Activated CD4-positive, alpha-beta T cell treated with anti-CD3 and anti-CD28 coated beads, Interleukin-10, Interleukin-2, amounts not matched to agents 100 ng/mL and 50 ng/mL, durations not matched to agents 16 hours and 8 hours (primary cell): ENCODE data around the gene LMOD1.
"Not testable (repeated sequence)": the region's sequence is repeated elsewhere in the genome, so short reads cannot be mapped to it uniquely, and the experiment has no call there.

ENCODE experiments used
- DNase-seq: peaks from one replicate; pipeline ENCODE4 v3.0.0-alpha.2; 2020

LMOD1 gene

GRCh38 chr1:201912832-201913231 is 33.5 kb downstream of the LMOD1 start:
- DNase-seq = no peak

GRCh38 chr1:201911826-201912571 is 34.3 kb downstream of the LMOD1 start:
- no peak for DNase-seq

- no peak for DNase-seq
These were observed 38.7 kb downstream of the LMOD1 start for GRCh38 chr1:201907621-201908020.

- DNase-seq = no peak
These were observed 40.0 kb downstream of the LMOD1 start for GRCh38 chr1:201906336-201906735.

GRCh38 chr1:201905234-201905890 is 41.0 kb downstream of the LMOD1 start:
- DNase-seq = peak; percentile 17

- no peak for DNase-seq
These were observed 41.8 kb downstream of the LMOD1 start for GRCh38 chr1:201904579-201904978.

- DNase-seq = no peak
These were observed 43.2 kb downstream of the LMOD1 start for GRCh38 chr1:201903135-201903534.

GRCh38 chr1:201902198-201902597 is 44.1 kb downstream of the LMOD1 start:
- no peak for DNase-seq

- not testable (repeated sequence) for DNase-seq
These were observed 45.3 kb downstream of the LMOD1 start for GRCh38 chr1:201901036-201901435.

GRCh38 chr1:201900476-201900875 is 45.9 kb downstream of the LMOD1 start:
- no peak for DNase-seq

- DNase-seq = no peak
These were observed 46.5 kb downstream of the LMOD1 start for GRCh38 chr1:201899683-201900429.

- DNase-seq = no peak
These were observed 47.4 kb downstream of the LMOD1 start for GRCh38 chr1:201898992-201899391.

GRCh38 chr1:201898240-201898894 is 48.0 kb downstream of the LMOD1 start:
- DNase-seq = no peak

- no peak for DNase-seq
These were observed 49.4 kb downstream of the LMOD1 start for GRCh38 chr1:201896951-201897391.

GRCh38 chr1:201895913-201896807 is 50.2 kb downstream of the LMOD1 start:
- DNase-seq = peak; percentile 91

- no peak for DNase-seq
These were observed 51.2 kb downstream of the LMOD1 start for GRCh38 chr1:201895120-201895665.

- no peak for DNase-seq
These were observed 51.8 kb downstream of the LMOD1 start for GRCh38 chr1:201894343-201895119.

- DNase-seq = no peak
These were observed 52.9 kb downstream of the LMOD1 start for GRCh38 chr1:201893431-201893830.

GRCh38 chr1:201892211-201892610 is 54.1 kb downstream of the LMOD1 start:
- DNase-seq = no peak

GRCh38 chr1:201891451-201892045 is 54.8 kb downstream of the LMOD1 start:
- no peak for DNase-seq
